CD8-positive, alpha-beta memory T cell (primary cell): ENCODE measurements around the gene PSKH1. TPM values are rescaled to one million over a fixed set of nuclear protein-coding genes. Genes with fewer than 3 reads are reported as not detected.
"Not testable (repeated sequence)": the region's sequence is repeated elsewhere in the genome, so short reads cannot be mapped to it uniquely, and the experiment has no call there.

Experiments used
- CTCF ChIA-PET: fragments of 350-600 bp; sonication (Branson Sonifier 250); formaldehyde crosslinking; loops from one replicate; lab custom pipeline; 2021; ENCODE audit warnings: antibody characterized with exemption; lab: Charles Lee
- POLR2A ChIA-PET: fragments of 350-600 bp; sonication (Branson Sonifier 250); formaldehyde crosslinking; loops from one replicate; lab custom pipeline; 2021; ENCODE audit warnings: antibody characterized with exemption; lab: Charles Lee
- DNase-seq, 5 donors: peaks; one replicate each; pipeline versions ENCODE4 v3.0.0 to v3.0.0-alpha.2; 2020 to 2022; ENCODE audit warnings: mixed read lengths in 1 of 5
- H3K27ac ChIP-seq: one replicate; pipeline ENCODE4 v1.7.0; 2013; ENCODE audit warnings: low read depth, mild to moderate bottlenecking, low read length, moderate library complexity
- H3K27me3 ChIP-seq: 2 replicates; pipeline ENCODE4 v1.7.0; 2013; ENCODE audit warnings: low read length, mild to moderate bottlenecking; ENCODE audit not compliant: insufficient read depth, poor library complexity, severe bottlenecking
- H3K36me3 ChIP-seq: 2 replicates; pipeline ENCODE4 v1.7.0; 2013; ENCODE audit warnings: mild to moderate bottlenecking, low read length, moderate library complexity; ENCODE audit not compliant: insufficient read depth
- H3K4me1 ChIP-seq: 2 replicates; pipeline ENCODE4 v1.7.0; 2013; ENCODE audit warnings: mild to moderate bottlenecking, low read length, moderate library complexity; ENCODE audit not compliant: insufficient read depth
- H3K4me3 ChIP-seq: 2 replicates; pipeline ENCODE4 v1.7.0; 2013; ENCODE audit warnings: mild to moderate bottlenecking, low read length
- H3K9me3 ChIP-seq: 2 replicates; pipeline ENCODE4 v1.7.0; 2013; ENCODE audit warnings: mild to moderate bottlenecking, low read length
- H3K27ac Mint-ChIP-seq, 8 donors: one replicate each; pipeline ENCODE4 v1.8.0; 2020 to 2021; ENCODE audit warnings: mixed read lengths in 8 of 8, mild to moderate bottlenecking in 6 of 8, inconsistent platforms in 3 of 8, moderate library complexity in 3 of 8
- H3K27me3 Mint-ChIP-seq, 2 donors: one replicate each; pipeline ENCODE4 v1.8.0; 2020 to 2021; ENCODE audit warnings: mixed read lengths in 2 of 2, mild to moderate bottlenecking in 1 of 2, moderate library complexity in 1 of 2
- H3K36me3 Mint-ChIP-seq, 3 donors: one replicate each; pipeline ENCODE4 v1.8.0; 2020 to 2021; ENCODE audit warnings: mixed read lengths in 3 of 3, inconsistent platforms in 1 of 3, mild to moderate bottlenecking in 1 of 3
- H3K4me1 Mint-ChIP-seq, 3 donors: one replicate each; pipeline ENCODE4 v1.8.0; 2020 to 2021; ENCODE audit warnings: mixed read lengths in 3 of 3, inconsistent platforms in 1 of 3, mild to moderate bottlenecking in 1 of 3
- H3K4me3 Mint-ChIP-seq, 7 donors: one replicate each; pipeline ENCODE4 v1.8.0; 2020 to 2021; ENCODE audit warnings: mixed read lengths in 7 of 7, mild to moderate bottlenecking in 6 of 7, moderate library complexity in 4 of 7, inconsistent platforms in 2 of 7
- H3K9me3 Mint-ChIP-seq, 5 donors: one replicate each; pipeline ENCODE4 v1.8.0; 2020 to 2022; ENCODE audit warnings: mixed read lengths in 5 of 5, mild to moderate bottlenecking in 3 of 5, moderate library complexity in 2 of 5, inconsistent platforms in 1 of 5
- polyA plus RNA-seq: library from polyadenylated mRNA; unstranded; fragments of 300-500 nt; fragmentation: Illumina TruSeq; gene quantifications from one replicate; pipeline ENCODE4 v1.2.3, GENCODE V29; 2021
- total RNA-seq, 2 experiments: library from RNA; stranded (reverse); gene quantifications; one replicate each; pipeline ENCODE4 v1.2.3, GENCODE V29; 2021

PSKH1 gene
- total and polyA plus RNA-seq, 3 experiments from 2014 or later = 13.6 to 27.0 (median 14.5) TPM

DNA sequence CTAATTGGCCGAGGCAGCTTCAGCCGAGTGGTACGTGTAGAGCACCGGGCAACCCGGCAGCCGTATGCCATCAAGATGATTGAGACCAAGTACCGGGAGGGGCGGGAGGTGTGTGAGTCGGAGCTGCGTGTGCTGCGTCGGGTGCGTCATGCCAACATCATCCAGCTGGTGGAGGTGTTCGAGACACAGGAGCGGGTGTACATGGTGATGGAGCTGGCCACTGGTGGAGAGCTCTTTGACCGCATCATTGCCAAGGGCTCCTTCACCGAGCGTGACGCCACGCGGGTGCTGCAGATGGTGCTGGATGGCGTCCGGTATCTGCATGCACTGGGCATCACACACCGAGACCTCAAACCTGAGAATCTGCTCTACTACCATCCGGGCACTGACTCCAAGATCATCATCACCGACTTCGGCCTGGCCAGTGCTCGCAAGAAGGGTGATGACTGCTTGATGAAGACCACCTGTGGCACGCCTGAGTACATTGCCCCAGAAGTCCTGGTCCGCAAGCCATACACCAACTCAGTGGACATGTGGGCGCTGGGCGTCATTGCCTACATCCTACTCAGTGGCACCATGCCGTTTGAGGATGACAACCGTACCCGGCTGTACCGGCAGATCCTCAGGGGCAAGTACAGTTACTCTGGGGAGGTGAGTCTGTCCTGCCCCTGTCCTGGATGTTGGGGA, 16.1 kb downstream of the PSKH1 start:
- H3K4me1 Mint-ChIP-seq = peaks cover 7 to 18% (median 12%) of the 10 kb centered on the region in 3 donors
- H3K27ac Mint-ChIP-seq = peak overlapping the region in 3 of 8 donors; percentile 51 to 97 (median 90)
- Histone ChIP-seq H3K36me3 (peaks cover 14% of the 10 kb centered on the region), H3K27me3 (no peaks in the 10 kb centered on the region), H3K4me3 (no peak overlapping the region), H3K9me3 (no peaks in the 10 kb centered on the region), H3K4me1 (no peaks in the 10 kb centered on the region), H3K27ac (no peak overlapping the region)
- CTCF ChIA-PET = interaction anchor here (2.0 to 2.2 kb wide), 2 partner anchors 19 to 25 kb away, joined by 6 to 7 read pairs; partner anchors contain the start of gene NRN1L
- no peaks in the 10 kb centered on the region for H3K27me3 Mint-ChIP-seq
- POLR2A ChIA-PET = no interaction called here
- peaks cover 0 to 39% (median 9%) of the 10 kb centered on the region in 3 donors for H3K36me3 Mint-ChIP-seq
- H3K4me3 Mint-ChIP-seq = no peak overlapping the region
- H3K9me3 Mint-ChIP-seq = no peaks in the 10 kb centered on the region
- DNase-seq = no peak

DNA sequence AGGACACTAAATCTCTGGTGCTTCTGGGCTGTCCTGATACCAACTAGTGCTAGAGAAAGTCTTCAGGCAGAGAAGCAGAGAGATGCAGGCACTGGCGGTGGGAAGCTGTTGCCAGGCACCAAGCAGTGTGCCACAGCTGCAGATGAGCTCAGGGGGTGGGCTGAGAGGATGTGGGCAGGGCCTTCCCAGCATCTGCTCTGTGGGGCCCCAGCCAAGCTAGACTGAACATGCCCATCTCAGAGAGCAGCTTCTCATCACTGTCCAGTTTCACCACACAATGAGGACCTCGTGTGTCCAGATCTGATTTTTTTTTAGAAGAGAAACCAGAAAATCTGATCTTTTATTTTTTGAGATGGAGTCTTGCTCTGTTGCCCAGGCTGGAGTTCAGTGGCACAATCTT, 17.1 kb downstream of the PSKH1 start:
- no peaks in the 10 kb centered on the region for H3K27me3 ChIP-seq
- H3K4me1 Mint-ChIP-seq = peaks cover 11 to 24% (median 17%) of the 10 kb centered on the region in 3 donors
- H3K27ac ChIP-seq = no peak overlapping the region
- CTCF ChIA-PET = interaction anchor here (1.0 to 2.2 kb wide), 2 partner anchors 18 to 94 kb away, joined by 4 to 6 read pairs; no protein-coding TSS in a partner anchor
- H3K27me3 Mint-ChIP-seq = no peaks in the 10 kb centered on the region
- no peak overlapping the region for H3K4me3 Mint-ChIP-seq
- no peaks in the 10 kb centered on the region for H3K9me3 ChIP-seq
- peaks cover 0 to 42% (median 10%) of the 10 kb centered on the region in 3 donors for H3K36me3 Mint-ChIP-seq
- peak overlapping the region in 1 of 8 donors; percentile 60 for H3K27ac Mint-ChIP-seq
- H3K4me3 ChIP-seq = no peak overlapping the region
- no peaks in the 10 kb centered on the region for H3K9me3 Mint-ChIP-seq
- peaks cover 14% of the 10 kb centered on the region for H3K36me3 ChIP-seq
- POLR2A ChIA-PET = no interaction called here
- DNase-seq = no peak
- no peaks in the 10 kb centered on the region for H3K4me1 ChIP-seq

DNA sequence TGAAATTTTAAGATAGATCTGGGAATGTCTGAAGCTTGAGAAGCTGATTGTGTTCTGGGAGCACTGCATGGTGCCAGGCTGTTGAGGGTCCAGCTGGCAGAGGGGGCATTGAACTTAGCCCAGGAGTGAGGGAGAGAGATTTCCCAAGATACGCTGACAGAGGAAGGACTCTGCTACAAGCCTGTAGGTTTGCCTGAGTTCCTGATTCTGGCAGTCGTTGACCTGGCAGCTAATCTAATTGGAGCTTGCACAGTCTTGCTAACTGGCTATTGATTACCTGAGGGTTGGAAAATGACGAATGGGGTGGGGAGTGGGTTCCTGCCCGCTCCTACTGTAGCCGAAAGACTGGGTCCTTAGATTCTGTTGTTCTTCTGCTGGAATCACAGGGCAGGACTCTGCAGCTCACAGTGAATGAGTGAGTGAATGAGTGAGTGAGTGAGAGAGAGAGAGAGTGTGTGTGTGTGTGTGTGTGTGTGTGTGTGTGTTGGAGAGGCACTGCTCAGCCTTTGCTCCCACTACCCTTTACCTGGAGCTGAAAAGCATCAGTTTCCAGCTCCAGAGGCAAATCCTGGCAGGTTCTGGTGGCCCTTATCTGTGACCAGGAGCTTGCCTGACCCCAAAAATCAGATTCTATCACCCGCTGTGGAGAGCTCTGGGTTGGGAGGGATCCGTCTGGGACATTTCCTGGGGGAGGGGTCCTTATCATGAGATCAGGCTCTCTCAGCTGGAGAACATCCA, 21.9 kb downstream of the PSKH1 start:
- Mint-ChIP-seq H3K27me3 (no peaks in the 10 kb centered on the region), H3K4me1 (peaks cover 23 to 53% (median 30%) of the 10 kb centered on the region in 3 donors)

DNA sequence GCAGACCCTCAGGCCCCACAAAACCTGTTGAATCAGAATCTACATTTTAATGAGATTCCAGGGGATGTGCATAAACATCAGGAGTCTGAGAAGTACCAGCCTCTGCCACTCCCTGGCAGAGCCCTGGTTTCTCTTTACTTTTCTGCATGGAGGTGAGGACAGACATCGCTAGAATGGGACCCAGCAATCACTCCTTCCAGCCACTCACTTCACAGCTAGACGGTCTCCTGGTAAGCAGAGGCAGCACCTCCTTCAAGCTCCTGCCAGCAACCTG, 22.4 kb downstream of the PSKH1 start:
- CTCF ChIA-PET = interaction anchor here (1.1 kb wide), 1 partner anchor 72 kb away, joined by 3 read pairs; no protein-coding TSS in a partner anchor
- H3K27me3 ChIP-seq, H3K4me3 ChIP-seq, H3K27me3 Mint-ChIP-seq, H3K9me3 Mint-ChIP-seq, H3K36me3 ChIP-seq, POLR2A ChIA-PET, H3K4me3 Mint-ChIP-seq, H3K9me3 ChIP-seq, H3K4me1 ChIP-seq, H3K27ac ChIP-seq, DNase-seq: not testable (repeated sequence)
- peaks cover 0 to 62% (median 5%) of the 10 kb centered on the region in 3 donors for H3K36me3 Mint-ChIP-seq
- H3K27ac Mint-ChIP-seq = peak overlapping the region in 3 of 8 donors; percentile 17 to 47 (median 42)
- peaks cover 20 to 54% (median 30%) of the 10 kb centered on the region in 3 donors for H3K4me1 Mint-ChIP-seq

More for the DNA sequence above, 21.9 kb downstream of the PSKH1 start:
- peaks cover 0 to 64% (median 5%) of the 10 kb centered on the region in 3 donors for H3K36me3 Mint-ChIP-seq
- no peaks in the 10 kb centered on the region for H3K27me3 ChIP-seq
- no peaks in the 10 kb centered on the region for H3K9me3 Mint-ChIP-seq
- H3K27ac Mint-ChIP-seq = peak overlapping the region in 4 of 8 donors; percentile 47 to 70 (median 62)
- H3K4me3 ChIP-seq = no peak overlapping the region
- no peak for DNase-seq
- H3K4me3 Mint-ChIP-seq = no peak overlapping the region
- no peak overlapping the region for H3K27ac ChIP-seq
- CTCF ChIA-PET = interaction anchor here (1.0 to 1.4 kb wide), 3 partner anchors 10 to 71 kb away, joined by 3 to 5 read pairs (median 4); no protein-coding TSS in a partner anchor
- H3K4me1 ChIP-seq = peaks cover 5% of the 10 kb centered on the region
- no peaks in the 10 kb centered on the region for H3K9me3 ChIP-seq
- POLR2A ChIA-PET = no interaction called here
- peaks cover 4% of the 10 kb centered on the region for H3K36me3 ChIP-seq

DNA sequence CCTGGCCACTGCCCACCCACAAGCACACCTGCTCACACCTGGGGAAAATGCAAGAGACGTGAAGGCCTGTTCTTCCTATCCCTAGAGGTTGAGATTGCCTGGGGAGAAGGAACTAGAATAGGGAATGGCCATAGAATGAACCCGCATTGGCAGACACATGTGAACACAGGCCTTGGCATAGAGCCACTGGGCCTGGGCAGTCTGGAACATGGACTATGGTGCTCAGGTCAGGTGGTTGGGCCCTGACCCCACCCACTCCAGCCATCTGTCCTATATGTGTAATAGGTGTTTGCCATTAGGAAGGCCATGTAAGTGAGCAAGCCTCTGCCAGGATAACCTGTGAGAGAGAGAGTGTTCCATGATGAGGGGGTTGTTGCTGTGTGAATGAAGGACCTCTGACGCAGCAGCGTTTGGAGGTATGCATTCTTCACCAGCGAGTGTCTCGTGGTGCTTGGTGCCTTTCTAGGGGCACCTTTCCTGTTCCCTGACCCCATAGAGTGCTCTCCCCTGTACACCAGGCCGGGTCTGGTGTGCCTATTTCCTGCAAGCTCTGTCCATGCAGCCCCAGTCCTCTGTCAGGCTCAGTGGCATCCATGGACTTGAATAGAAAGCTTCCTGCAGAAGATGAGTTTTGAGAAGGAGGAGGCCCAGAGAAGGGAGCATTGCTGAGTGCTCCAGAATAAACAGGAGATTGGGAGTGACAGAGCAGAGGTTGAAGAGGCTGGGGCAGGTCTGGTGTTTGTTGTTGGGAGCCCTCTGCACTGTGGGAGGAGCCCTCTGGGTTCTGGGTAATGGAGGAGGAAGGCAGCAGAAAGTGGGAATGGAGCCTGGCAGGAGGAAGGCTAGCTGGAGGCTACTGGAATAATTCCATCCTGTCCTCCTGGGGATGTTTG, 23.0 kb downstream of the PSKH1 start:
- no peak overlapping the region for H3K4me3 ChIP-seq
- H3K27ac Mint-ChIP-seq = peak overlapping the region in 5 of 8 donors; percentile 17 to 86 (median 42)
- no peak overlapping the region for H3K4me3 Mint-ChIP-seq
- peaks cover 5% of the 10 kb centered on the region for H3K4me1 ChIP-seq
- H3K9me3 ChIP-seq = no peaks in the 10 kb centered on the region
- ChIA-PET CTCF (interaction anchor here (1.1 kb wide), 1 partner anchor 73 kb away, joined by 3 read pairs; no protein-coding TSS in a partner anchor), POLR2A (no interaction called here)
- H3K27ac ChIP-seq = peak overlapping the region; percentile 6
- peaks cover 20 to 51% (median 31%) of the 10 kb centered on the region in 3 donors for H3K4me1 Mint-ChIP-seq
- DNase-seq = no peak
- no peaks in the 10 kb centered on the region for H3K27me3 Mint-ChIP-seq
- peaks cover 0 to 60% (median 5%) of the 10 kb centered on the region in 3 donors for H3K36me3 Mint-ChIP-seq
- H3K36me3 ChIP-seq = no peaks in the 10 kb centered on the region
- no peaks in the 10 kb centered on the region for H3K9me3 Mint-ChIP-seq
- H3K27me3 ChIP-seq = no peaks in the 10 kb centered on the region

DNA sequence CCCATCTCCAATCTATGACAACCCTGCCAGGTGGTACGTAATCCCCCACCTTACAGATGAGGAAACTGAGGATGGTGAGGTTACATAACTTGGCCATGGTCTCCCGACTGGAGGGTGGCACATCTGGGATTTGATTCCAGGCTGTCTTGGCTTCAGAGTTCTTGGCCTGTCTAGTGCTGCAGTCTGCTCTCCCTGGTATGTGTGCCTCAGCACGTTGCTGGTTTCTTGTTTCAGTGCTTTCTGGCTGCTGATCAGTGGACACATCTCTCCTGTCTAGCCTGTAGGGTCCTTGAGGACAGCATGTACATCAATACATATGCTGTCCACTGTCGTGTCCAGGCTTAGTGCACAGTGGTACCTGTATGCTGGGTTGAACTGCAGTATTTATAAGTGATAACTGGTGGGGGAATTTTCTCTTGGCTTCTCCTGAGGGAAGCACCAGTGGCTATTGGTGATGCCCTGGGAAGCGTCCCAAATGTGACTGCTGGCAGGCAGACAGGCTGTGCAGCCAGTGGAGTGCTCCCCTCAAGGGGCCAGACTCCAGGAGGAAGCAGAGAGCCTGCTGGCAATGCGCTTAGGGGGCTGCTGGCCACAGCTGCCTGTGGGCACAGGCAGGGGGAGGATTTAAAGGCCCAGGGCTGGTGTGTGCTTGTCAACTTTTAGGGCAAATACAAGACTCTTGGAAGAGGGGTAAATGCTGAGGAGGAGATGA, 24.2 kb downstream of the PSKH1 start:
- H3K27ac ChIP-seq = no peak overlapping the region
- no peaks in the 10 kb centered on the region for H3K27me3 ChIP-seq
- CTCF ChIA-PET = no interaction called here
- peaks cover 5% of the 10 kb centered on the region for H3K4me1 ChIP-seq
- peaks cover 20 to 50% (median 29%) of the 10 kb centered on the region in 3 donors for H3K4me1 Mint-ChIP-seq
- POLR2A ChIA-PET = no interaction called here
- no peak overlapping the region for H3K4me3 Mint-ChIP-seq
- no peaks in the 10 kb centered on the region for H3K36me3 ChIP-seq
- peak overlapping the region in 7 of 8 donors; percentile 15 to 88 (median 54) for H3K27ac Mint-ChIP-seq
- H3K36me3 Mint-ChIP-seq = peaks cover 0 to 62% (median 7%) of the 10 kb centered on the region in 3 donors
- no peak overlapping the region for H3K4me3 ChIP-seq
- H3K9me3 ChIP-seq = no peaks in the 10 kb centered on the region
- no peaks in the 10 kb centered on the region for H3K27me3 Mint-ChIP-seq
- no peak for DNase-seq
- no peaks in the 10 kb centered on the region for H3K9me3 Mint-ChIP-seq

DNA sequence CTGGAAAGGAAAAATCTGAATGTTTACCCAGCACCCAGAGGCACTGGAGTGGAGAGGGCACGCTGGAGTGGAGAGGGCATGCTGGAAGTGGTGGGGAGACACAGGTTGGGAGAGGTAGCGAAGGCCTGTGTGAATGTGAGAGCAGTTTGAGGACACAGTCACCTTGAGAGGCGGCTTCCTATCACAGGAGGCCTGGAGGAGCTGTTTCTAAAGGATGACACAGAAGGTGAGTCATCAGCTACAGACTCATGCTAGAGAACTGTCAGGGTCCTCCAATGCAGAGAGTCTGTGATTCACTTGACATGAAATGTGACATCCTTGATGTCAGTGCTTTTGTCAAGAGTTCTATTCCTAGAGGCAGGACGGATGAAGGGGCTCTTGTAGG, 24.8 kb downstream of the PSKH1 start:
- Mint-ChIP-seq H3K4me1 (peaks cover 20 to 50% (median 29%) of the 10 kb centered on the region in 3 donors), H3K9me3 (no peaks in the 10 kb centered on the region), H3K4me3 (no peak overlapping the region), H3K27ac (peak overlapping the region in 7 of 8 donors; percentile 15 to 78 (median 55)), H3K36me3 (peaks cover 0 to 65% (median 7%) of the 10 kb centered on the region in 3 donors), H3K27me3 (no peaks in the 10 kb centered on the region)
- DNase-seq = no peak
- POLR2A ChIA-PET = no interaction called here
- H3K9me3 ChIP-seq = no peaks in the 10 kb centered on the region
- H3K27ac ChIP-seq = no peak overlapping the region
- H3K27me3 ChIP-seq = no peaks in the 10 kb centered on the region
- peaks cover 5% of the 10 kb centered on the region for H3K4me1 ChIP-seq
- H3K36me3 ChIP-seq = no peaks in the 10 kb centered on the region
- no peak overlapping the region for H3K4me3 ChIP-seq
- CTCF ChIA-PET = no interaction called here
